Rectal smooth muscle tissue (tissue), 1 donor: ENCODE results near the gene IL17RC.
"Not testable (repeated sequence)": the region's sequence is repeated elsewhere in the genome, so short reads cannot be mapped to it uniquely, and the experiment has no call there.

Source experiments
- H3K27ac ChIP-seq: one replicate; pipeline ENCODE4 v1.7.0; 2013; ENCODE audit warnings: low read depth, low read length, inconsistent platforms
- H3K27me3 ChIP-seq: one replicate; pipeline ENCODE4 v1.7.0; 2013; ENCODE audit warnings: low read length; ENCODE audit not compliant: control insufficient read depth, insufficient read depth
- H3K36me3 ChIP-seq: one replicate; pipeline ENCODE4 v1.7.0; 2013; ENCODE audit warnings: low read length; ENCODE audit not compliant: control insufficient read depth, insufficient read depth
- H3K4me1 ChIP-seq: one replicate; pipeline ENCODE4 v1.7.0; 2013; ENCODE audit warnings: low read length; ENCODE audit not compliant: control insufficient read depth, insufficient read depth
- H3K4me3 ChIP-seq: one replicate; pipeline ENCODE4 v1.7.0; 2013; ENCODE audit warnings: low read length
- H3K9ac ChIP-seq: one replicate; pipeline ENCODE4 v1.7.0; 2013; ENCODE audit warnings: low read length

The IL17RC gene

GRCh38 chr3:9932843-9933560, 16.1 kb downstream of the IL17RC start:
- Histone ChIP-seq H3K9ac (peak overlapping the region; percentile 75), H3K27me3 (no peaks in the 10 kb centered on the region), H3K27ac (peak overlapping the region; percentile 96), H3K4me3 (peak overlapping the region; percentile 89), H3K4me1 (peaks cover 16% of the 10 kb centered on the region), H3K36me3 (peaks cover 3% of the 10 kb centered on the region)

DNA sequence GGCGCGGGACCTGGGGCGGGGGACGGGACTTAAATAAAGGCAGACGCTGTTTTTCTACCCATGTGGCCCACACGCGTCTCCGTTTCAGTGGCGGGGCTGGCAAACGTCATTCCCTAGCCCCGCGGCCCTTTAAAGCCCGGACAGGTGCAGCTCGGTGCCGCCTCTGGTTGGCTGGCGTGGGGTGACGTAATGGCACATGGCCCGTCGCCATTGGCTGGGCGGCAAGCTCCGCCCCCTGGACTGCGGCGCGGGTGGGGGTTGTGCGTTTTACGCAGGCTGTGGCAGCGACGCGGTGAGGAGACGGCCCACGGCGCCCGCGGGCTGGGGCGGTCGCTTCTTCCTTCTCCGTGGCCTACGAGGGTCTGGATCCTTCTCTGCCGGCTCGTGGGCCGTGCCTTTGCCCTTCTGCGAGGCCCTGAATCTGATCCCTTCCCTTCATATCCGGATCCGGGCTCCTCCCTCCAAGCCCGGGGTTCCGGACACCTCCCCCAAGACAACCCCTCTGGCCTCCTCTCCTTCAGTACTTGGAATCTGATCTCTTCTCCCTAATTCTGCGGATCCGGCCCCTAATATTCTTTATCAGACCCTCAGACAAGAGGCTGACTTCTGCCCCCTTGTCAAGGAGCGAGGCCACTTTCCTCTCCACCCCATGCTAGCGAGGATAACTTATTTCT, 16.8 kb downstream of the IL17RC start, which contains the start of gene CRELD1:
Gene CRELD1, plus strand, starts transcription at position 274 of the 674 bp plus-strand sequence. CDS start 605 bp downstream, outside the sequence.
- Histone ChIP-seq H3K27me3 (no peaks in the 10 kb centered on the region), H3K27ac (peak within 1 kb of the TSS; percentile 96), H3K4me3 (peak within 1 kb of the TSS; percentile 89), H3K4me1 (peaks cover 16% of the 10 kb centered on the region), H3K36me3 (peaks cover 3% of the 10 kb centered on the region), H3K9ac (peak within 1 kb of the TSS; percentile 76)

GRCh38 chr3:9934235-9934621, 17.3 kb downstream of the IL17RC start:
- peaks cover 16% of the 10 kb centered on the region for H3K4me1 ChIP-seq
- peak overlapping the region; percentile 89 for H3K4me3 ChIP-seq
- peak overlapping the region; percentile 76 for H3K9ac ChIP-seq
- H3K27ac ChIP-seq = peak overlapping the region; percentile 96
- H3K27me3 ChIP-seq = no peaks in the 10 kb centered on the region
- H3K36me3 ChIP-seq = peaks cover 3% of the 10 kb centered on the region

DNA sequence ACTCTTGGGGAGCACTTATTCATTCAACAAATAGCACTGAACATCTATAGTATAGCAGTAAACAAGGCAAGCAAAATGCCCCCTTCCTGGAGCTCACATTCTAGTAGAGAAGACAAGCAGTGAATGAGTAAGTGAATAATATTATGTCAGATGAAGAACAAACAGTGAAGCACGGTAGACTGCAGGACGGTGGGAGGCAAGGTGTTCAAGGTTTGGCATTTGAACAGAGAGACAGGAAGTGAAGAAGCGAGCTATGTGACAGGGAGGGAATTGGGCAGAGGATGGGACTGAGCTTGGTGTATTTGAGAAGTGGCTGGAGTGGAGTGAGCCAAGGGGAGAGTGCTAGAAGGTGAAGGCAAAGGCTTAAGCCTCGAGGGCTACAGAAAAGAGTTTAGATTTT, 18.1 kb downstream of the IL17RC start:
- Histone ChIP-seq H3K27me3 (no peaks in the 10 kb centered on the region), H3K9ac (no peak overlapping the region), H3K4me1 (peaks cover 16% of the 10 kb centered on the region), H3K27ac (no peak overlapping the region), H3K4me3 (peak overlapping the region; percentile 89), H3K36me3 (peaks cover 3% of the 10 kb centered on the region)

- Histone ChIP-seq H3K4me1 (peaks cover 16% of the 10 kb centered on the region), H3K4me3 (no peak overlapping the region), H3K9ac (no peak overlapping the region), H3K27me3 (no peaks in the 10 kb centered on the region), H3K36me3 (peaks cover 5% of the 10 kb centered on the region), H3K27ac (no peak overlapping the region)
Observed at GRCh38 chr3:9935966-9936510, 19.1 kb downstream of the IL17RC start.

DNA sequence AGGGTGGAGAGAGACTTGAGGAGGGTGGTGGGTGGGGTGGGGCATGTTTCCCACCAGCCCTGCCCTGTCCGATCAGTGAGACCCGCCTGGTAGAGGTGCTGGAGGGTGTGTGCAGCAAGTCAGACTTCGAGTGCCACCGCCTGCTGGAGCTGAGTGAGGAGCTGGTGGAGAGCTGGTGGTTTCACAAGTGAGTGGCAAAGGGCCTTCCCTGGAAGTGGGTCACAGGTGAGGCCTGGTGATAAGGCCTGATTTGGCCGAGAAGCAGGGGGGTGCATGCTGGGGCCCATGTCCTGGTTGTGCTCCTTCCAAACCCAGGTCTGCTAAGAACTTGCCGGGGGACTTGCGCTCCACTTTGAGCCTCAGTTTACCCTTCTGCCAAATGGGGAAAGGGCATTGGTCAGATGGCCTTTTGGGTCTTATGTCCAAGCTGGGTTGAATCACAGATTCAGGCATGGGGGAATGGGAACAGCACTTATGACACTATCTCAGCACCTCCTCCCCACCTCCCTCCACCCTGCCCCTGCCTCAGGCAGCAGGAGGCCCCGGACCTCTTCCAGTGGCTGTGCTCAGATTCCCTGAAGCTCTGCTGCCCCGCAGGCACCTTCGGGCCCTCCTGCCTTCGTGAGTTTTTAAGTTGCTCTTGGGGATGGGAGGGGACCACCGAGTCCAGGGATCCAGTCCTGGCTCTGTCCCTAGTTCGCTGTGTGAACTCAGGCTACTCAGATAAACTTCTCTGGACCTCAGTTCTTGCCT, 20.8 kb downstream of the IL17RC start:
- Histone ChIP-seq H3K4me1 (peaks cover 16% of the 10 kb centered on the region), H3K4me3 (no peak overlapping the region), H3K36me3 (peaks cover 7% of the 10 kb centered on the region), H3K27me3 (no peaks in the 10 kb centered on the region), H3K27ac (no peak overlapping the region), H3K9ac (no peak overlapping the region)

DNA sequence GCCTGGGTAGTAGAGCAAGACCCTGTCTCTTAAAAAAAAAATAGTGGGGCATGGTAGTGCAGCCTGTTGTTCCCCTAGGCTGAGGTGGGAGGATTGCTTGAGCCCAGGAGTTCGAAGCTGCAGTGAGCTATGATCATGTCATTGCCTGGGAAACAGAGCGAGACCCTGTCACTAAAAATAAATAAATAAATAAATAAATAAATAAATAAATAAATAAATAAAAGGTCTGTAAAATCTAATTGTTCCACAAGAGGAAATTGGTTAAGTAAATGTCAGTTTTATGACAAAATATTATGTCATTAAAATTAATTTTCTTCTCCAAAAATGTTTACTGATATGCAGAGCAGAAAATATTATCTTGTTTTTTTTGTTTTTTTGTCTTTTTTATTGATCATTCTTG, 22.1 kb downstream of the IL17RC start:
- Histone ChIP-seq H3K4me3 (no peak overlapping the region), H3K27me3 (no peaks in the 10 kb centered on the region), H3K27ac (no peak overlapping the region), H3K9ac (no peak overlapping the region), H3K4me1 (peaks cover 13% of the 10 kb centered on the region), H3K36me3 (peaks cover 10% of the 10 kb centered on the region)

GRCh38 chr3:9939906-9940305, 23.0 kb downstream of the IL17RC start:
- not testable (repeated sequence) for H3K4me1 ChIP-seq, H3K4me3 ChIP-seq, H3K27ac ChIP-seq, H3K36me3 ChIP-seq, H3K9ac ChIP-seq, H3K27me3 ChIP-seq

DNA sequence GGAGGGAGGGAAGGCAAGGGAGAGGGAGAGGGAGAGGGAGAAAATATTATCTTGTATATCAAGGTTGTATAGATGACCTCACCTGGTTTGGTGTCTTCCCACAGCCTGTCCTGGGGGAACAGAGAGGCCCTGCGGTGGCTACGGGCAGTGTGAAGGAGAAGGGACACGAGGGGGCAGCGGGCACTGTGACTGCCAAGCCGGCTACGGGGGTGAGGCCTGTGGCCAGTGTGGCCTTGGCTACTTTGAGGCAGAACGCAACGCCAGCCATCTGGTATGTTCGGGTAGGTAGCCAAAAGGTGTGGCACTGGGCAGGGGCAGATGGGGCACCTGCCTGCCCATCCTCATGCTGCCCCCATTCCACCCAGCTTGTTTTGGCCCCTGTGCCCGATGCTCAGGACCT, 23.8 kb downstream of the IL17RC start:
- no peaks in the 10 kb centered on the region for H3K27me3 ChIP-seq

GRCh38 chr3:9942164-9942563, 25.3 kb downstream of the IL17RC start:
- Histone ChIP-seq H3K36me3 (peaks cover 10% of the 10 kb centered on the region), H3K27ac (no peak overlapping the region), H3K4me1 (no peaks in the 10 kb centered on the region), H3K9ac (no peak overlapping the region), H3K27me3 (no peaks in the 10 kb centered on the region), H3K4me3 (no peak overlapping the region)

More for the DNA sequence above, 23.8 kb downstream of the IL17RC start:
- Histone ChIP-seq H3K27ac (no peak overlapping the region), H3K4me3 (no peak overlapping the region), H3K4me1 (no peaks in the 10 kb centered on the region), H3K9ac (no peak overlapping the region), H3K36me3 (peaks cover 10% of the 10 kb centered on the region)

DNA sequence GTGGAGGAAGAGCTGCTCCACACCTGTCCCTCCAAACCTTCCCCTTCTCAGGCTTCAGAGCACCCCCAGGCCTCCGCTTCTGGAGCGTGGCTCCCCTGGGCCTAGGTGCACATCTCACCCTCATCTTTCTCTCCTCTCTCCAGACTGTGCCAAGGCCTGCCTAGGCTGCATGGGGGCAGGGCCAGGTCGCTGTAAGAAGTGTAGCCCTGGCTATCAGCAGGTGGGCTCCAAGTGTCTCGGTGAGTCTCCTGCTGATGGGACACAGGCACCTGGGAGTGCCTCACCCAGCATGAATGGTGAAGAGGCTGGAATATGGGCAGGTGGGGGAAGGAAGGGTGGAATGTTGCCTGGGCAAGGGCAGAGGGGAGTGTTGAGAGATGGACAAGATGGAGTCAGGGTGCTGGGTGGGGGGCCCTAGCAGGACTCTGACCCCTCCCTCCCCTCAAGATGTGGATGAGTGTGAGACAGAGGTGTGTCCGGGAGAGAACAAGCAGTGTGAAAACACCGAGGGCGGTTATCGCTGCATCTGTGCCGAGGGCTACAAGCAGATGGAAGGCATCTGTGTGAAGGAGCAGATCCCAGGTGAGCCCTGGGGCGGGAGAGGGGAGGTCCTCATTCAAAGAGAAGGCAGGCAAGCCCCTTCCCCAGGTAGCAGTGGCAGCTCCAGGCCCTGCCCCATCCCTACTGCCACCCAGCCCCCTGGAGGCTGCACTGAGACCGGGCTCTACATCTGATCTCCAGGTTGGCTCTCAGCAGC, 26.2 kb downstream of the IL17RC start:
- Histone ChIP-seq H3K4me3 (no peak overlapping the region), H3K27ac (no peak overlapping the region), H3K36me3 (peaks cover 7% of the 10 kb centered on the region), H3K27me3 (no peaks in the 10 kb centered on the region), H3K9ac (no peak overlapping the region), H3K4me1 (no peaks in the 10 kb centered on the region)

DNA sequence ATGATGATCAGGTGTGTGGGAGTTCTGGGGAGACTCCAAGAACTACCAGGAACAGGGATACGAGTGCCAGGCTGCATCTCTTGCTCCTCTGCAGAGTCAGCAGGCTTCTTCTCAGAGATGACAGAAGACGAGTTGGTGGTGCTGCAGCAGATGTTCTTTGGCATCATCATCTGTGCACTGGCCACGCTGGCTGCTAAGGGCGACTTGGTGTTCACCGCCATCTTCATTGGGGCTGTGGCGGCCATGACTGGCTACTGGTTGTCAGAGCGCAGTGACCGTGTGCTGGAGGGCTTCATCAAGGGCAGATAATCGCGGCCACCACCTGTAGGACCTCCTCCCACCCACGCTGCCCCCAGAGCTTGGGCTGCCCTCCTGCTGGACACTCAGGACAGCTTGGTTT, 27.4 kb downstream of the IL17RC start:
- Histone ChIP-seq H3K36me3 (peaks cover 7% of the 10 kb centered on the region), H3K27ac (no peak overlapping the region), H3K4me3 (no peak overlapping the region), H3K9ac (no peak overlapping the region), H3K27me3 (no peaks in the 10 kb centered on the region), H3K4me1 (no peaks in the 10 kb centered on the region)
